LNCaP clone FGC (cell line): ENCODE data around the gene ANKRD34A.

Experiments used
- DNase-seq: peaks from one replicate; pipeline ENCODE4 v3.0.0-alpha.2; 2011; ENCODE audit warnings: low read depth
- H3K4me3 ChIP-seq: 2 replicates; pipeline ENCODE4 v1.5.1; 2011; ENCODE audit warnings: mild to moderate bottlenecking, low read depth, low read length, control low read depth
- TF ChIP-seq, protein P1 (sequence below): IDR thresholded peaks from 2 replicates; pipeline ENCODE4 v1.5.1; 2012; ENCODE audit warnings: mild to moderate bottlenecking; ENCODE audit not compliant: control insufficient read depth, insufficient read depth; ENCODE audit errors: extremely low read depth

Gene ANKRD34A

DNA sequence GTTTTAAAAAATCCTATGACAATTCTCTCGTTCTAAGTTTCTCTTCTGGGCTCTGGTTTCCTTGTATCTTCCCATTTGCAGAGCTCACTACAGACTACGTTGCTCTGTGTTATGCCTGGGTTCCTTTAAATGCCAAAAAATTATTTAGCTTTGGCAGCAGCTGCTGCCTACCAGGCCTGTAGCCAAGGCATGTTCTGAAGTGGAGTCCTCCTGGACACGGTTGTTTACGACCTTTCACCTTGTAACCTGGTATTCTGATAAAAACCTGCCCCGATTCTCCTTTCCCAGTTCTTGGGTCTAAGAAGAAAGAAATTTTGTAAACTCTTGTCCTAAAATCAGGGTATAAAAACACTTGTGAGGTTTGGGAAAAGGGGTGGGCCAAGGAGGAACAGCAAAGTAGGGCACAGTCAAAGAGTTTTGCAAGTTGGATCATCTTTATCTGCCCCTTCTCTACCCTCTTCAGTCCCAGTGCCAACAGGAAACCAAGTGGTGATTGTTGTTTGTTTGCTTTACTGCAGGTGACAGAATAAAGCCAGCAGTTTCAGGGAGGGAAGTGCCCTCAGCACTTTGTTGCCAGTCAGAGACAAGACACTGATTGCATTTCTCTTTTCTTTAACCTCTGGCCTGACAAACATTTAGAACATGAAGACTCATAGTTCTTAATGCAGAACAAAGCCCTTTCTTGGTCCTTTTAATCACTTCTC lies 35.1 kb upstream of the ANKRD34A start:
- peak overlapping the region; percentile 18 for H3K4me3 ChIP-seq
- TF ChIP-seq, protein P1, sequence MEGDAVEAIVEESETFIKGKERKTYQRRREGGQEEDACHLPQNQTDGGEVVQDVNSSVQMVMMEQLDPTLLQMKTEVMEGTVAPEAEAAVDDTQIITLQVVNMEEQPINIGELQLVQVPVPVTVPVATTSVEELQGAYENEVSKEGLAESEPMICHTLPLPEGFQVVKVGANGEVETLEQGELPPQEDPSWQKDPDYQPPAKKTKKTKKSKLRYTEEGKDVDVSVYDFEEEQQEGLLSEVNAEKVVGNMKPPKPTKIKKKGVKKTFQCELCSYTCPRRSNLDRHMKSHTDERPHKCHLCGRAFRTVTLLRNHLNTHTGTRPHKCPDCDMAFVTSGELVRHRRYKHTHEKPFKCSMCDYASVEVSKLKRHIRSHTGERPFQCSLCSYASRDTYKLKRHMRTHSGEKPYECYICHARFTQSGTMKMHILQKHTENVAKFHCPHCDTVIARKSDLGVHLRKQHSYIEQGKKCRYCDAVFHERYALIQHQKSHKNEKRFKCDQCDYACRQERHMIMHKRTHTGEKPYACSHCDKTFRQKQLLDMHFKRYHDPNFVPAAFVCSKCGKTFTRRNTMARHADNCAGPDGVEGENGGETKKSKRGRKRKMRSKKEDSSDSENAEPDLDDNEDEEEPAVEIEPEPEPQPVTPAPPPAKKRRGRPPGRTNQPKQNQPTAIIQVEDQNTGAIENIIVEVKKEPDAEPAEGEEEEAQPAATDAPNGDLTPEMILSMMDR: no peak
- DNase-seq: peak; percentile 89

GRCh38 chr1:145997718-145998023 lies 33.3 kb upstream of the ANKRD34A start:
- no peak for DNase-seq
- TF ChIP-seq, protein P1: no peak
- H3K4me3 ChIP-seq: peak overlapping the region; percentile 86

GRCh38 chr1:145997016-145997717 lies 32.8 kb upstream of the ANKRD34A start:
- H3K4me3 ChIP-seq: peak overlapping the region; percentile 86
- DNase-seq: no peak
- TF ChIP-seq, protein P1: no peak

GRCh38 chr1:145996433-145997015 lies 32.1 kb upstream of the ANKRD34A start, which contains the start of gene TXNIP:
Gene TXNIP, minus strand, starts transcription at chr1:145996579. Its CDS starts 313 bp downstream, at chr1:145996266.
- H3K4me3 ChIP-seq: peak within 1 kb of the TSS; percentile 86
- TF ChIP-seq, protein P1: no peak
- peak; percentile 95 for DNase-seq

DNA sequence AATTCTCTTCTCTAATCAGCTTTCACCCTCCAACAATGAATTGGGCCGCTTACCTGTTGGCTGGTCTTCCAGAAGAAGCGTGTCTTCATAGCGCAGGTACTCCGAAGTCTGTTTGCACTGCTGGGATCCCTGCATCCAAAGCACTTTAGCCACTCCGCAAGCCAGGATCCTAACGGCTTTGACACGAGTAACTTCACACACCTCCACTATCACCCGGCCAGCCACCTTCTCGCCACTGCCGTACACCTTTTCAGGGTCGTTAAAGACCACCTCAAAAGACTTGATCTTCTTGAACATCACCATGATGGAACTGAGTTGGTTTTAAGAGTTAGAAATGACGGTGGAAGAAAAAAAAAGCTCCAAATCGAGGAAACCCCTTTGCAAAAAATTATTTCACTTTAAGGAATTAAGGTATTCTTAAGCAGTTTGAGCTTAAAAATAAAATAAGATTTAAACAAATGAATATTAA lies 31.6 kb upstream of the ANKRD34A start:
- TF ChIP-seq, protein P1: no peak
- peak overlapping the region; percentile 86 for H3K4me3 ChIP-seq
- DNase-seq: no peak

- H3K4me3 ChIP-seq: peak overlapping the region; percentile 86
- TF ChIP-seq, protein P1: no peak
- no peak for DNase-seq
Measured at GRCh38 chr1:145995148-145995881, 30.9 kb upstream of the ANKRD34A start.
